DOHH2 (cell line): ENCODE measurements around the gene EIF6.

ENCODE experiments used
- H3F3A ChIP-seq: fragments of 200-600 bp; sonication (generic), shearing (Covaris generic); 2 replicates; pipeline ENCODE4 v1.6.0; 2016; ENCODE audit warnings: antibody characterized with exemption, mild to moderate bottlenecking; ENCODE audit not compliant: control insufficient read depth, insufficient read depth
- H3K27ac ChIP-seq: fragments of 200-600 bp; sonication (generic); 2 replicates; pipeline ENCODE4 v1.5.1; 2014; ENCODE audit warnings: low read depth, mild to moderate bottlenecking, low read length, moderate library complexity
- H3K27me3 ChIP-seq: fragments of 200-600 bp; sonication (generic); 2 replicates; pipeline ENCODE4 v1.6.1; 2014; ENCODE audit warnings: mild to moderate bottlenecking, low read length, mixed read lengths; ENCODE audit not compliant: control insufficient read depth
- H3K36me3 ChIP-seq: fragments of 200-600 bp; sonication (generic); 2 replicates; pipeline ENCODE4 v1.6.1; 2014; ENCODE audit warnings: mild to moderate bottlenecking, low read length, moderate library complexity, mixed read lengths; ENCODE audit not compliant: control insufficient read depth
- H3K4me1 ChIP-seq: fragments of 200-600 bp; sonication (generic); 2 replicates; pipeline ENCODE4 v1.6.1; 2014; ENCODE audit warnings: mild to moderate bottlenecking, low read length, mixed read lengths; ENCODE audit not compliant: control insufficient read depth
- H3K4me2 ChIP-seq: fragments of 200-600 bp; sonication (generic); 2 replicates; pipeline ENCODE4 v1.6.0; 2014; ENCODE audit warnings: mild to moderate bottlenecking, low read length, moderate library complexity
- H3K4me3 ChIP-seq: fragments of 200-600 bp; sonication (generic); 2 replicates; pipeline ENCODE4 v1.5.1; 2014; ENCODE audit warnings: mild to moderate bottlenecking, low read length, mixed read lengths
- H3K79me2 ChIP-seq: fragments of 200-600 bp; sonication (generic); 2 replicates; pipeline ENCODE4 v1.6.1; 2014; ENCODE audit warnings: mild to moderate bottlenecking, low read length, mixed read lengths; ENCODE audit not compliant: control insufficient read depth
- H3K9me2 ChIP-seq: fragments of 200-600 bp; sonication (generic); replicated peaks from 2 replicates; pipeline ENCODE4 v1.6.1; 2014; ENCODE audit warnings: mild to moderate bottlenecking, low read length, mixed read lengths; ENCODE audit not compliant: control insufficient read depth
- H3K9me3 ChIP-seq: fragments of 200-600 bp; sonication (generic); 2 replicates; pipeline ENCODE4 v1.6.1; 2014; ENCODE audit warnings: antibody characterized with exemption, low read length, mixed read lengths; ENCODE audit not compliant: control insufficient read depth, insufficient read depth
- H4K20me1 ChIP-seq: fragments of 200-600 bp; sonication (generic); 2 replicates; pipeline ENCODE4 v1.6.0; 2014; ENCODE audit warnings: low read depth, mild to moderate bottlenecking, antibody characterized with exemption, low read length, moderate library complexity; ENCODE audit not compliant: control insufficient read depth, insufficient read depth
- EZH2phosphoT487 ChIP-seq: fragments of 200-600 bp; sonication (generic); IDR thresholded peaks from 2 replicates; pipeline ENCODE4 v1.6.1; 2017; ENCODE audit warnings: borderline replicate concordance, mild to moderate bottlenecking, antibody characterized with exemption, low read length, moderate library complexity, mixed read lengths
- TF ChIP-seq, protein P1 (sequence below): fragments of 200-600 bp; sonication (generic); IDR thresholded peaks from one replicate; pipeline ENCODE4 v1.5.1; 2014; ENCODE audit warnings: antibody characterized with exemption, mild to moderate bottlenecking, low read depth, low read length; ENCODE audit not compliant: poor library complexity, severe bottlenecking

The EIF6 gene

DNA sequence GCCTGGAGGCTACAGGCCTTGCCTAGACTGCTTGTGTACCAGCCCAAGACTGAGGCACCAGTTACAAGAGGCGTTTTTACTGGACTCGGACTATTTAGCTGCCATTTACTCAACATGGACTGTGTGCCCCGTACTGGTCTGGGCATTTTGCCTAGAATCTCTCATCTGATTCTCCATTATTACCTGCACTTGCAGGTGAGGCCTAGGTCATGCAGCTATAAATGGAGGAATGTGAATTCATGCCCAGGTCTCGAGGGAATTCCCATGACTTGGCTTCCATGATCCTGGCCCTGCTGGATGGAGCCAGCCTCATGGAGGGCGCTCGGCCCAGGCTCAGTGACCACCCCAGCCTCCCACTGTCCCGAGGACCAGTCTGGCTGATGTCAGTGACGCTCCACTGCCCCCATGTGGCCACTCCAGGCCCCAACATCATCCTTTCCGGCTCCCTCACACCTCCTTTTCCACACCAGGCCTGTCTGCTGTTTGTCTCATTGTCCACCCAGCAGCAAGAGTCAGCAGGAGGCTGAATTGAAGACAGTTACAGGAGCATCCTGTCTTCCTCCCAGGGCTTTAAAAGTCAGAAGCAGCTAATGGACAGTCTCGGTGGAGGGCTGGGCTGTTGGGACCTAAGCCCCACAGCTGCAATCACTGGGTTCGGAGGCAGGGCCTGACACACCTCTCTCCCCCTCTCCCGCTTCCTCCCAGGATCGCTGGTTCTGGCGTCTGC lies 15.4 kb downstream of the EIF6 start:
- no peaks in the 10 kb centered on the region for H3K36me3 ChIP-seq
- H3K9me3 ChIP-seq, result no peaks in the 10 kb centered on the region
- H3K79me2 ChIP-seq, result no peaks in the 10 kb centered on the region
- no peak overlapping the region for H3K27ac ChIP-seq
- no peaks in the 10 kb centered on the region for H3K4me1 ChIP-seq
- no peaks in the 10 kb centered on the region for H3K9me2 ChIP-seq
- no peak overlapping the region for H3K4me2 ChIP-seq
- no peaks in the 10 kb centered on the region for H4K20me1 ChIP-seq
- no peak overlapping the region for H3K4me3 ChIP-seq
- H3K27me3 ChIP-seq, result no peaks in the 10 kb centered on the region
- TF ChIP-seq EZH2phosphoT487, result no peak
- TF ChIP-seq, protein P1, sequence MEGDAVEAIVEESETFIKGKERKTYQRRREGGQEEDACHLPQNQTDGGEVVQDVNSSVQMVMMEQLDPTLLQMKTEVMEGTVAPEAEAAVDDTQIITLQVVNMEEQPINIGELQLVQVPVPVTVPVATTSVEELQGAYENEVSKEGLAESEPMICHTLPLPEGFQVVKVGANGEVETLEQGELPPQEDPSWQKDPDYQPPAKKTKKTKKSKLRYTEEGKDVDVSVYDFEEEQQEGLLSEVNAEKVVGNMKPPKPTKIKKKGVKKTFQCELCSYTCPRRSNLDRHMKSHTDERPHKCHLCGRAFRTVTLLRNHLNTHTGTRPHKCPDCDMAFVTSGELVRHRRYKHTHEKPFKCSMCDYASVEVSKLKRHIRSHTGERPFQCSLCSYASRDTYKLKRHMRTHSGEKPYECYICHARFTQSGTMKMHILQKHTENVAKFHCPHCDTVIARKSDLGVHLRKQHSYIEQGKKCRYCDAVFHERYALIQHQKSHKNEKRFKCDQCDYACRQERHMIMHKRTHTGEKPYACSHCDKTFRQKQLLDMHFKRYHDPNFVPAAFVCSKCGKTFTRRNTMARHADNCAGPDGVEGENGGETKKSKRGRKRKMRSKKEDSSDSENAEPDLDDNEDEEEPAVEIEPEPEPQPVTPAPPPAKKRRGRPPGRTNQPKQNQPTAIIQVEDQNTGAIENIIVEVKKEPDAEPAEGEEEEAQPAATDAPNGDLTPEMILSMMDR, result peak; percentile 87
- no peaks in the 10 kb centered on the region for H3F3A ChIP-seq

DNA sequence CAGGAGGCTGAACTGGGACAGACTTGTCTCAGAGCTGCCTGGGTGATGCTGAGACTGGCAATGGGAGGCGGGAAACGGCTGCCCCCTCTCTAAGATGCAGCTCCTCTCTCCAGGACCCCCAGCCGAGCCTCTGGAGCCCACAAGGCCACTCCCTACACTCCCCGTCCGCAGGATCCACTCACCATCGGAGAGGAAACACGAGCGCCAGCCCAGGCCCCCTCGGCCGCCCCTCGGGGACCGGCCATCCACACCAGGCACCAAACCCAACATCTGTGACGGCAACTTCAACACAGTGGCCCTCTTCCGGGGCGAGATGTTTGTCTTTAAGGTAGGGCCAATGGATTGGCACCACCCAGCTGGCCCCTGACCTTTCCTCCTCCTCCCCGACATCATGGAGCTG lies 17.5 kb downstream of the EIF6 start:
- no peak overlapping the region for H3K4me3 ChIP-seq
- H3K27me3 ChIP-seq, result no peaks in the 10 kb centered on the region
- H3K4me2 ChIP-seq, result no peak overlapping the region
- no peaks in the 10 kb centered on the region for H3F3A ChIP-seq
- no peaks in the 10 kb centered on the region for H3K9me3 ChIP-seq
- H3K9me2 ChIP-seq, result no peaks in the 10 kb centered on the region
- no peaks in the 10 kb centered on the region for H3K79me2 ChIP-seq
- H3K4me1 ChIP-seq, result no peaks in the 10 kb centered on the region
- no peak overlapping the region for H3K27ac ChIP-seq
- H3K36me3 ChIP-seq, result no peaks in the 10 kb centered on the region
- no peaks in the 10 kb centered on the region for H4K20me1 ChIP-seq
- TF ChIP-seq EZH2phosphoT487, result no peak
- TF ChIP-seq, protein P1, result no peak

- Histone ChIP-seq H3K27me3 (no peaks in the 10 kb centered on the region), H3K36me3 (no peaks in the 10 kb centered on the region), H3K9me3 (no peaks in the 10 kb centered on the region), H3F3A (no peaks in the 10 kb centered on the region), H3K9me2 (no peaks in the 10 kb centered on the region), H3K27ac (no peak overlapping the region), H3K4me3 (no peak overlapping the region), H3K4me1 (no peaks in the 10 kb centered on the region), H3K4me2 (no peak overlapping the region), H4K20me1 (no peaks in the 10 kb centered on the region), H3K79me2 (no peaks in the 10 kb centered on the region)
- no peak for TF ChIP-seq EZH2phosphoT487
- TF ChIP-seq, protein P1, result no peak
Observed at GRCh38 chr20:35264755-35265154, 19.8 kb downstream of the EIF6 start.
